Activated CD4-positive, alpha-beta memory T cell treated with anti-CD3 and anti-CD28 coated beads for 36 hours (primary cell): ENCODE results near the gene CCNI2. TPM values are rescaled to one million over a fixed set of nuclear protein-coding genes. Genes with fewer than 3 reads are reported as not detected.

Experiments used
- CTCF ChIA-PET: fragments of 350-600 bp; sonication (Branson Sonifier 250); formaldehyde crosslinking; loops from one replicate; lab custom pipeline; 2021; ENCODE audit warnings: antibody characterized with exemption, inconsistent platforms; lab: Charles Lee
- POLR2A ChIA-PET: fragments of 350-600 bp; sonication (Branson Sonifier 250); formaldehyde crosslinking; loops from one replicate; lab custom pipeline; 2021; ENCODE audit warnings: antibody characterized with exemption; lab: Charles Lee
- DNase-seq: peaks from one replicate; pipeline ENCODE4 v3.0.0-alpha.2; 2020
- H3K27ac Mint-ChIP-seq: one replicate; pipeline ENCODE4 v1.8.0; 2021; ENCODE audit warnings: mixed read lengths
- H3K27me3 Mint-ChIP-seq: one replicate; pipeline ENCODE4 v1.8.0; 2021; ENCODE audit warnings: mixed read lengths
- H3K36me3 Mint-ChIP-seq: one replicate; pipeline ENCODE4 v1.8.0; 2021; ENCODE audit warnings: mixed read lengths
- H3K4me1 Mint-ChIP-seq: one replicate; pipeline ENCODE4 v1.8.0; 2021; ENCODE audit warnings: low read depth, mixed read lengths
- H3K4me3 Mint-ChIP-seq: one replicate; pipeline ENCODE4 v1.8.0; 2021; ENCODE audit warnings: mild to moderate bottlenecking, mixed read lengths
- H3K9me3 Mint-ChIP-seq: one replicate; pipeline ENCODE4 v1.8.0; 2021; ENCODE audit warnings: mixed read lengths
- intact Hi-C: fragments of 100-400 bp; cut with micrococcal nuclease; formaldehyde crosslinking; loops from one replicate; pipeline ENCODE4 v1.15.1; 2023
- total RNA-seq, 2 experiments: library from RNA; stranded (reverse); gene quantifications; one replicate each; pipeline ENCODE4 v1.2.3, GENCODE V29; 2021

Gene CCNI2
- total RNA-seq, 2 experiments from 2014 or later: 2.7 to 4.2 TPM

DNA sequence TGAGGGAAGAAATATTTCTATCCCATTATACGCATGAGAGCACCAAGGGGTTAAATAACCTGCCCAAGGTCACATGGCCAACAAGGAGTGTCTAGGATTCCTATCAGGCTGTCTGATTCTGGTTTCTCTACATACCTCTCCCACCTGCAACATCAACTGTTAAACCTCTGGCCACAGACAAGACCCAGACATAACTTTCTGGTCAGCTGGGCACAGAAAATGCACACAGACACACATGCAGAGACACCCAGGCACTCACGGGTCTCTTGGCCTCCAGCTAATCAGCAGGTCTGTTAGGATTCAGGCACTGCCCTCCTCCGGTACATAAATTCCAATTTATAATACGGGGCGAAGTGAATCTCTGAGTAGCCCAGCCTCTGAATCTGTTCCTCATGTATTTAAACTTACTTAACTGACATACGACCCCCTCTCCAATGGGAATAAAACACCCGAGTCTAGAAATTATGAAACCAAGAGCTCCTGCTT, 28.3 kb downstream of the CCNI2 start:
- Mint-ChIP-seq H3K27me3 (peaks cover 10% of the 10 kb centered on the region), H3K4me1 (peaks cover 2% of the 10 kb centered on the region), H3K9me3 (no peaks in the 10 kb centered on the region), H3K27ac (no peak overlapping the region), H3K36me3 (no peaks in the 10 kb centered on the region), H3K4me3 (no peak overlapping the region)
- no peak for DNase-seq
- POLR2A ChIA-PET: interaction anchor here (0.9 kb wide), 1 partner anchor 179 kb away, joined by 3 read pairs; no protein-coding TSS in a partner anchor
- CTCF ChIA-PET: interaction anchor here (1.2 kb wide), 1 partner anchor 19 kb away, joined by 4 read pairs; no protein-coding TSS in a partner anchor
- intact Hi-C loops: no loop called here

DNA sequence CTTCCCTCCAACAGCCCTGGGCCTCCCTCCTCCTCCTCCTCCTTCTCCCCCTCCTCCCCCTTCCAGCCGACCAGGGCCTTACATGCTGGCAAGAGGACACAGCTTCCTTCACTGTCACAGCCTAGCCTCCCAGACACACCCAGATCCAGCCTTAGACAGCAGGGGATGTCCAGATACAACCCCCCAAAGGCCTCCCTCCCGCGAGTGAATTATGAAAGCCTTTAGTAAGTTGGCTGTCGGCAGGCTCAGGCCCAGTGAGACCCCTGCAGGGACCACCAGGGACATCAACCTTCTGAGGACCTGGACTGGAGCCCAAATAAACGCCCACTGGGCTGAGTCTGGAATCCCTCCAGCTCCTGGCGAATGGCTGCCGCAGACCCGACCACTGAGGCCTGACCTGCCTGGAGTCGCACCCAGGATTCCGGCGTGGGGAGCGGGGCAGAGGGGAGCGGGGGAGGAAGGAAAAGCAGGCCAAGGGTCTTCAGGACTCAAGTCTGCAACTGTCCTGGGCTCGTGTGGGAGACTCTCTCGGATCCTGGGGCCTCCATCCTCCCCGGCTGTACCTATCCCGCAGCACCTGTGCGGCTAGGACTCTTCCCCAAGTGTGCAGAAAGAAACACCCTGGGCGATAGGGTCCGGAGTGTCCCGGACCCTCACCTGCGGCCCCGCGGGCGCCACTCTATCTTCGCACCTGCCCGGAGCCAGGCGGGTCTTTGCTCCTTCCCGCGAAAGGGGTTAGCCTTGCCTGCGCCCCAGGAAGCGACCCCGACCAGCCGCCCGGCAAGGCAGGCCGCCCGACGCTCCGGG, 29.1 kb downstream of the CCNI2 start:
- intact Hi-C loops: loop anchor here (2.0 kb wide), 1 partner anchor 26 kb away; no protein-coding TSS in a partner anchor
- Mint-ChIP-seq H3K4me3 (peak overlapping the region; percentile 68), H3K27me3 (peaks cover 10% of the 10 kb centered on the region), H3K27ac (no peak overlapping the region), H3K4me1 (peaks cover 2% of the 10 kb centered on the region), H3K9me3 (no peaks in the 10 kb centered on the region), H3K36me3 (no peaks in the 10 kb centered on the region)
- ChIA-PET POLR2A (interaction anchor here (0.7 to 0.9 kb wide), 2 partner anchors 40 to 180 kb away, joined by 3 read pairs; no protein-coding TSS in a partner anchor), CTCF (interaction anchor here (1.2 to 1.7 kb wide), 2 partner anchors 19 to 250 kb away, joined by 4 to 6 read pairs; no protein-coding TSS in a partner anchor)
- DNase-seq: no peak

DNA sequence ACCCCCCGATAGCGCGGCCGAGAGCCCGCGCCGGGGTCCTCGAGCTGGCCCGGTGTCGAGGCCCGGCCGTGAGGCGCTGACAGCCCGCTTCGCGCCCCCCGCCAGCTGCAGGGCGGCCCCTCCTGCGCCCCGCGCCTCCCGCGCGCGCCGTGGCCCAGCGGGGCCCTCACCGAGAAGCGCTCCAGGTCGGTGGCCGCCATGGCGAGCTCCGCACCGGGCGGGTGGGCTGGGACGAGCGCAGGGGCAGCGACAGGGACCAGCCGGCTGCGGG, 29.6 kb downstream of the CCNI2 start:
- no peak overlapping the region for H3K27ac Mint-ChIP-seq
- H3K4me3 Mint-ChIP-seq: no peak overlapping the region
- H3K36me3 Mint-ChIP-seq: no peaks in the 10 kb centered on the region
- no peaks in the 10 kb centered on the region for H3K9me3 Mint-ChIP-seq
- H3K4me1 Mint-ChIP-seq: peaks cover 2% of the 10 kb centered on the region
- no peak for DNase-seq
- POLR2A ChIA-PET: no interaction called here
- CTCF ChIA-PET: interaction anchor here (0.8 to 1.7 kb wide), 2 partner anchors 24 to 251 kb away, joined by 3 to 6 read pairs; no protein-coding TSS in a partner anchor
- H3K27me3 Mint-ChIP-seq: peaks cover 11% of the 10 kb centered on the region
- intact Hi-C loops: loop anchor here (1.0 to 2.0 kb wide), 3 partner anchors 26 to 89 kb away; partner anchors contain the start of genes GDF9, KIF3A and UQCRQ

DNA sequence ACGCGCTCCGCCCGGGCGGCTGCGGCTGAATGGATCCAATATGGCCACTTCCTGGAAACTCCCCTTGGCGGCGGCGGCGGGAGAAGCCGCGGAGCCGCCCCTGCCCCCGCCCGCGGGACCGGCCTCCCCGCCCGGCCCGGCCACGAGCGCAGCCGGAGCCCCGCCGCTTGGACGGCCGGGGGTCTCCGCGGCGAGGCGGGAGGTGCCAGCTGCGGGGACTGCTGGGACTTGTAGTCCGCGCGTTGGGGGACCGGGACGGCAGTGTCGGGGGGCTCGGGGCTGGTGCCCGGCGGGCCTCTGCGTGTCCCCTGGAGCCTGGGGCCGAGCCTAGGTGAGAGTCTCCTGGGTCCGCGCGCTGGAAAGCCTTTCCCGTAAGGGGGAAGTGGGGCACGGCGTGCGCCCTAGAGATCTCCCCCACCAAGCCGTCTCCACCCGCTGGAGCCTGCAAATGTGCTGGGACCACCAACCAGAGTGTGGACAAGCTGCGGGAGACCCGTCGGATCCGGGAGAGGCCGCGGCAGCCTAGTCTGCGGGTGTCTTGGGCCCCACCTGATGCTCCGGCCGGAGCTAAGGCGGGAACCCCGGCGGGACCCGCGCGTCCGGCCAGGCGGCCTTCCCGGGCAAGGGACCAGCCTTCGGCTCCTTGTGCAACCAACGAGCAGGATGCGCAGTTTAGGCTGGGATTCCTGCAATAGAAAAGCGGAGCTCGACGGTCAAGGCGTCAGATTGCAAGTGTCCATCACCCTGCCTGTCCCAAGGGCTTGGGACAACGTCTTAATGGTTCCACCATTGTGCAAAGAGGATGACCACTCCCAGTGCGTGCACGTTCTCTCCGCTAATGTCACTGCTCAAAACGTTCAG, 30.2 kb downstream of the CCNI2 start, which contains the start of gene SEPTIN8:
Gene SEPTIN8, minus strand, starts transcription at position 31 of the 861 bp plus-strand sequence. CDS start 102 bp downstream, outside the sequence.
- CTCF ChIA-PET: interaction anchor here (0.8 to 1.7 kb wide), 4 partner anchors 24 to 272 kb away, joined by 3 to 6 read pairs (median 4); partner anchors contain the start of gene KIF3A
- peak; percentile 62 for DNase-seq
- H3K4me3 Mint-ChIP-seq: peak within 1 kb of the TSS; percentile 68
- H3K9me3 Mint-ChIP-seq: no peaks in the 10 kb centered on the region
- intact Hi-C loops: loop anchor here (1.0 to 2.0 kb wide), 3 partner anchors 27 to 89 kb away; partner anchors contain the start of genes GDF9, KIF3A and UQCRQ
- H3K27ac Mint-ChIP-seq: no peak within 1 kb of the TSS
- peaks cover 13% of the 10 kb centered on the region for H3K27me3 Mint-ChIP-seq
- POLR2A ChIA-PET: interaction anchor here (1.4 kb wide), 1 partner anchor 40 kb away, joined by 3 read pairs; the partner anchor contains the start of gene KIF3A
- peaks cover 2% of the 10 kb centered on the region for H3K4me1 Mint-ChIP-seq
- no peaks in the 10 kb centered on the region for H3K36me3 Mint-ChIP-seq

DNA sequence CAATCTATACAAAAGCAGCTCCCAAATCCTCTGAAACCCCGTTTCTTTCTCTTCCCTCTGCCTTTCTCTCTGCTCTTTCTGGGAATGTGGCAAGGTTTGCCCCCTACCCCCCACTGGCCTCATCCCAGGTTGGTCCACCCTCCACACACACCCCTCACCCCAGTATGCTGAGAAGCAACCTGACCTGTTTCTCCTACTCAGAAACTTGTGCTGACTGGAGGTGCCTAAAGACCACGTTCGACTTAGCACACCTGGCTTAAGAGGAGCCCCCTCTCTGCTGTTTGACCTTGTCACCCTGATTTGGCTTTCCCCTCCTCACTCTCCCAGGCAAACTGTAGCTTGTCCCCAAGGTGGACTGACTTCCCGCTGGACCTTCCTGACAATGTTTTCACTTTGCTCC, 30.9 kb downstream of the CCNI2 start:
- POLR2A ChIA-PET: interaction anchor here (1.4 kb wide), 1 partner anchor 40 kb away, joined by 3 read pairs; the partner anchor contains the start of gene KIF3A
- CTCF ChIA-PET: interaction anchor here (1.0 to 1.7 kb wide), 4 partner anchors 41 to 273 kb away, joined by 3 to 6 read pairs (median 4); partner anchors contain the start of gene KIF3A
- Mint-ChIP-seq H3K9me3 (no peaks in the 10 kb centered on the region), H3K4me1 (peaks cover 2% of the 10 kb centered on the region), H3K27ac (no peak overlapping the region), H3K36me3 (no peaks in the 10 kb centered on the region), H3K4me3 (peak overlapping the region; percentile 48), H3K27me3 (peaks cover 16% of the 10 kb centered on the region)
- intact Hi-C loops: no loop called here
- DNase-seq: no peak

DNA sequence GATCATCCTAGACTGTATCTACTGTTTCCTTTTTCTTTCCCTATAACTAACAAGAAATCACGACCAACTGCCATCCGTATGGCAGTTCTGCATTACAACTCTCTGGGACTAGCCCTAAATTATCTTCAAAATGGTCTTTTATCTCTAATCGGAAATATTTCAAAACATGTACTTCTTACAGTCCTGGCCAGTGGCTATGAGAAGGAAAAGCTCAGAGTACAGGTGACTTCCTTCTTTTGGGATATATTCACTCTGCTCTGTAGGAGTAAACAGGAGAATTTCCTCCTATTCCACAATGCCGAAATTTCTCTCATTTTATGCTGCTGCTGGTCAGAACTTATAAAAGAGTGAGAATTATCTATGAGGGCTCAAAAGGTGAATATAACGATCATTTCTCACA, 31.6 kb downstream of the CCNI2 start:
- H3K9me3 Mint-ChIP-seq: no peaks in the 10 kb centered on the region
- no peak for DNase-seq
- ChIA-PET POLR2A (no interaction called here), CTCF (interaction anchor here (1.2 kb wide), 1 partner anchor 42 kb away, joined by 3 read pairs; no protein-coding TSS in a partner anchor)
- H3K27me3 Mint-ChIP-seq: peaks cover 18% of the 10 kb centered on the region
- no peaks in the 10 kb centered on the region for H3K36me3 Mint-ChIP-seq
- H3K27ac Mint-ChIP-seq: no peak overlapping the region
- peaks cover 2% of the 10 kb centered on the region for H3K4me1 Mint-ChIP-seq
- H3K4me3 Mint-ChIP-seq: no peak overlapping the region
- intact Hi-C loops: no loop called here

DNA sequence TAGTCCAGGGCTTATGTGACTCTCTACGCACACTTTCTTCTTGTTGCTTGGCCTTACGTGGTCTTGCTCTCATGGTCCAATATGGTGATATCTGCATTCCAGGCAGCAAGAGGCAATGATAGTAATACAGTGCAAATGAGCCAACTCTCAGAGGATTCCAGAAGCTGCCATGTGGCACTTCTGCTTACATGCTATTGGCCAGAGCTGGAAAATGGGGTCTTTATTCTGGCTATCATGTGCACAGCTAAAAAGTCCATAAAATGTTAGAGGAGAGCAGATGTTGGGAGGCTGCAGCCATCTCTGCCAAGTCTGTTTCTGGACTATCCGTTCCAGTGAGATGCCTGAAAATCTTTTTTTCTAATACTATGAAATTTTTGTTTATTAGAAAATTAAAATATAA, 32.7 kb downstream of the CCNI2 start:
- H3K27ac Mint-ChIP-seq: no peak overlapping the region
- ChIA-PET POLR2A (no interaction called here), CTCF (interaction anchor here (0.8 kb wide), 1 partner anchor 41 kb away, joined by 3 read pairs; no protein-coding TSS in a partner anchor)
- H3K4me3 Mint-ChIP-seq: no peak overlapping the region
- DNase-seq: no peak
- H3K27me3 Mint-ChIP-seq: peaks cover 18% of the 10 kb centered on the region
- no peaks in the 10 kb centered on the region for H3K9me3 Mint-ChIP-seq
- H3K4me1 Mint-ChIP-seq: peaks cover 2% of the 10 kb centered on the region
- intact Hi-C loops: no loop called here
- H3K36me3 Mint-ChIP-seq: no peaks in the 10 kb centered on the region

DNA sequence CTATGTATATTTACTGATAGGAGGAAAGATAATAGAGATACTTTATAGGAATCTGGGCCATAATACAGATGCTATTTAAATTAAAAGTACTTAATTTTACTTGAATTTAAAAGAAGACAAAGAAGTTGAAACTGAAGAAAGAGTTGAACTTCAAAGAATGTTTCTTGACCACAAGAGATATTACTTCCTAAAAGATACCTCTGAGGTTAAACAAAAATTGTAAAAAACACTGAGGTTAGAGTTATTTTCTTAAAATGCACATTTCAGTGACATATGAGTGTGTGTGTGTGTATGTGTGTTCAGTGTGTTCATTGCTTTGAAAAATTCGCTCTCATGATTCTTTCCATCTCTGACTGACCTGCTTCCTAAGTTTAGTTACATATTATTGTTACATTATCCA, 33.4 kb downstream of the CCNI2 start:
- Mint-ChIP-seq H3K27ac (no peak overlapping the region), H3K4me1 (peaks cover 2% of the 10 kb centered on the region)
- intact Hi-C loops: no loop called here

DNA sequence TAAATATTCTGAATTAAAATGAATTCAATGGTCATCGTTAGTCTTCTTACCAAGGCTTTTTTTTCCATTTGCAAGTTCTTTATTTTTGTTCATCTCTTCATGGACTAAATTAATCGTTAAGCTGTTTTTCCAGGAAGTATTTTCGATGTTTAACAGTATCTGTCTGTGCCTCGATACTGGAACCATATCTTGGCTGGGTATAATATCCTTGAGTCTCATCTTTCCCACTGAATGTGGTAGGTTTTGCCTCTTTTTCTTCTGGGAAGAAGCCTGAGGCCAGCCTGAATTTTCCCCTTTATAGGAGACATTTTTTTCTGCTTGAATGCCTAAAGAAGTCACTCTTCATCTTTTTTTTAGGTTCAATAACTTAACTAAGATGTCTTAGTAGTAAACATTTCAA, 33.8 kb downstream of the CCNI2 start:
- Mint-ChIP-seq H3K4me1 (peaks cover 2% of the 10 kb centered on the region), H3K4me3 (no peak overlapping the region), H3K27me3 (peaks cover 21% of the 10 kb centered on the region), H3K36me3 (no peaks in the 10 kb centered on the region), H3K27ac (no peak overlapping the region), H3K9me3 (no peaks in the 10 kb centered on the region)
- no peak for DNase-seq
- intact Hi-C loops: no loop called here
- ChIA-PET CTCF (no interaction called here), POLR2A (no interaction called here)

More for the DNA sequence above, 33.4 kb downstream of the CCNI2 start:
- no peak overlapping the region for H3K4me3 Mint-ChIP-seq
- no peaks in the 10 kb centered on the region for H3K9me3 Mint-ChIP-seq
- CTCF ChIA-PET: interaction anchor here (0.8 kb wide), 1 partner anchor 40 kb away, joined by 3 read pairs; no protein-coding TSS in a partner anchor
- no peaks in the 10 kb centered on the region for H3K36me3 Mint-ChIP-seq
- no peak for DNase-seq
- H3K27me3 Mint-ChIP-seq: peaks cover 21% of the 10 kb centered on the region
- POLR2A ChIA-PET: no interaction called here

DNA sequence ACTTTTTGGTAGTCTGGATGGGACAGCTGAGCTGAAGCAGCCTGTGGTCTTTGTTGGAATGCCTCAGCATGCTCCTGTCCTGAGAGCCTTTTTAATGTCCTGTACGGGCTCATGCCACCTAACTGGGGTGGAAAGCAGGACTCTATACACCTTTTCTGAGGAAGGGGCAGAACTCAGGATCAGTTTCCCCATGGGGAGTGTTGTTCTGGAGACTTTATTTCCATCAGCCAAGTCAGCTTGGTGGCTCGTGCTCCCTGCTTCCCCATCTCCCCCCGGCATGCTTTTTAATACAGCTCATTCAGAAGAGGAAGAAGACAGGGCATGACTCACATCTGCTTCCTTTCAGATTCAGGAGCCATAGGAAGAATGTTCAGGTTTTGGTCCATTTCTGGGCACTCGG, 34.9 kb downstream of the CCNI2 start:
- Mint-ChIP-seq H3K27ac (no peak overlapping the region), H3K9me3 (no peaks in the 10 kb centered on the region), H3K4me1 (no peaks in the 10 kb centered on the region), H3K36me3 (no peaks in the 10 kb centered on the region), H3K4me3 (no peak overlapping the region), H3K27me3 (peaks cover 21% of the 10 kb centered on the region)
- intact Hi-C loops: no loop called here
- POLR2A ChIA-PET: no interaction called here
- CTCF ChIA-PET: interaction anchor here (1.3 kb wide), 1 partner anchor 36 kb away, joined by 3 read pairs; no protein-coding TSS in a partner anchor
- DNase-seq: peak; percentile 4

DNA sequence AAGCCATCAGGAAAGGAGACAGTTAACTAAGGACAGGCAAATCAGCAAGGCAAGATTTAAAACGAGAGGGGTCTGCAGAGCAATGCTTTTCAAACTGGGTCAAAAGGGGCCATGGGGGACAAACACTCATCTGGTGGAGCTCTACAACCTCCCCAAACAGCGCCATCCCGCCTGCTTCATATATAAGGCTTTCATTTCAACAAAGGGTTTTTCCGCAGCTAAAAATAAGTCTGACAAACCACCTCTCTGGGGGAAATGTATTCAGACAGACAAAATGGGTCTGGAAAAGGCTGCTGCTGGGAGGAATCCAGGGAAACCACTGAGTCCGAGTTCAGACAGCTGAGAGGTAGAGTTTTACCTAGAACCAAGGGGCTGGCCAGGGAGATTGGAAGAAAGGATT, 38.1 kb downstream of the CCNI2 start:
- no peaks in the 10 kb centered on the region for H3K4me1 Mint-ChIP-seq
- H3K27ac Mint-ChIP-seq: no peak overlapping the region
- DNase-seq: no peak
- no peaks in the 10 kb centered on the region for H3K36me3 Mint-ChIP-seq
- no peaks in the 10 kb centered on the region for H3K9me3 Mint-ChIP-seq
- intact Hi-C loops: no loop called here
- ChIA-PET POLR2A (no interaction called here), CTCF (interaction anchor here (1.4 to 2.3 kb wide), 2 partner anchors 35 to 43 kb away, joined by 4 to 9 read pairs; no protein-coding TSS in a partner anchor)
- H3K4me3 Mint-ChIP-seq: no peak overlapping the region
- peaks cover 12% of the 10 kb centered on the region for H3K27me3 Mint-ChIP-seq
